Prostate gland (tissue), 2 donors: Measurements from ENCODE around the gene SPTBN1. TPM values are rescaled to one million over a fixed set of nuclear protein-coding genes. Genes with fewer than 3 reads are reported as not detected.

Experiments used
- DNase-seq: peaks from one replicate; pipeline ENCODE4 v3.0.0-alpha.2; 2019; ENCODE audit warnings: low spot score
- H3K27ac ChIP-seq, 2 donors: fragments of 200-600 bp; sonication (generic); 2 replicates each; pipeline ENCODE4 v1.5.1; 2017 to 2019
- H3K27me3 ChIP-seq: fragments of 200-600 bp; sonication (generic); replicated peaks from 2 replicates; pipeline ENCODE4 v1.5.1; 2019; ENCODE audit not compliant: insufficient read depth
- H3K36me3 ChIP-seq, 2 donors: fragments of 200-600 bp; sonication (generic); 1 replicate in 1 of 2; 2 replicates in 1 of 2; pipeline versions ENCODE4 v1.5.1 to v1.8.1; 2017 to 2019
- H3K4me1 ChIP-seq: fragments of 200-600 bp; sonication (generic); replicated peaks from 2 replicates; pipeline ENCODE4 v1.5.1; 2019
- H3K4me3 ChIP-seq, 2 donors: fragments of 200-600 bp; sonication (generic); 2 replicates each; pipeline ENCODE4 v1.5.1; 2017 to 2019
- H3K9me3 ChIP-seq: fragments of 200-600 bp; sonication (generic); 2 replicates; pipeline ENCODE4 v1.5.1; 2017
- CTCF ChIP-seq, 4 experiments: fragments of 200-600 bp in 2 of 4; fragments of 450-650 bp in 2 of 4; sonication (generic) in 2 of 4; IDR thresholded peaks; 1 replicate in 3 of 4; 2 replicates in 1 of 4; pipeline ENCODE4 v1.5.1; 2016 to 2019; ENCODE audit warnings: antibody characterized with exemption in 4 of 4, mild to moderate bottlenecking in 2 of 4, moderate library complexity in 2 of 4
- POLR2A ChIP-seq: fragments of 450-650 bp; IDR thresholded peaks from one replicate; pipeline ENCODE4 v1.6.1; 2016; ENCODE audit warnings: antibody characterized with exemption, mild to moderate bottlenecking
- POLR2AphosphoS5 ChIP-seq: sonication (generic); formaldehyde crosslinking; IDR thresholded peaks from one replicate; pipeline ENCODE4 v1.6.1; 2017; ENCODE audit warnings: antibody characterized with exemption
- WGBS: methylation state at CpG from one replicate; pipeline ENCODE4 v1.1.5; 2018; 5-methylcytosine and 5-hydroxymethylcytosine counted together
- intact Hi-C: fragments of 100-400 bp; cut with DNase I; formaldehyde crosslinking; loops from one replicate; pipeline ENCODE4 v1.14.2; 2022
- total RNA-seq, 2 donors: library from RNA; depleted of rRNA; stranded (reverse); fragments of >200 nt; gene quantifications; one replicate each; pipeline ENCODE4 v1.1.0, GENCODE V29; 2016

Gene SPTBN1
- total RNA-seq, 2 donors from 2014 or later, result 146 to 348 TPM

- no peak for DNase-seq
- Histone ChIP-seq H3K4me3 (no peak overlapping the region), H3K27me3 (no peaks in the 10 kb centered on the region), H3K4me1 (no peaks in the 10 kb centered on the region), H3K36me3 (peaks cover 12 to 27% of the 10 kb centered on the region in 2 donors), H3K9me3 (no peaks in the 10 kb centered on the region), H3K27ac (no peak overlapping the region)
- intact Hi-C loops, result no loop called here
- WGBS, result 50% methylated on average over 11 of the region's 11 CpGs
- TF ChIP-seq POLR2AphosphoS5, result no peak
- no peak for TF ChIP-seq POLR2A
- TF ChIP-seq CTCF (IDR thresholded peaks at IDR 0.05), result no peak
Observed at GRCh38 chr2:54642677-54643430, 186.7 kb downstream of the SPTBN1 start.

- no peak for DNase-seq
- TF ChIP-seq POLR2A (no peak), CTCF (IDR thresholded peaks at IDR 0.05) (no peak), POLR2AphosphoS5 (no peak)
- Histone ChIP-seq H3K27ac (no peak overlapping the region), H3K4me1 (no peaks in the 10 kb centered on the region), H3K9me3 (no peaks in the 10 kb centered on the region), H3K4me3 (no peak overlapping the region), H3K27me3 (no peaks in the 10 kb centered on the region), H3K36me3 (peaks cover 12 to 33% of the 10 kb centered on the region in 2 donors)
- 92% methylated on average over 4 of the region's 4 CpGs for WGBS
- intact Hi-C loops, result no loop called here
Observed at GRCh38 chr2:54644236-54644635, 188.1 kb downstream of the SPTBN1 start.

- 94% methylated on average over 16 of the region's 16 CpGs for WGBS
- Histone ChIP-seq H3K27me3 (no peaks in the 10 kb centered on the region), H3K9me3 (no peaks in the 10 kb centered on the region), H3K36me3 (peaks cover 12 to 52% of the 10 kb centered on the region in 2 donors), H3K4me1 (no peaks in the 10 kb centered on the region), H3K27ac (no peak overlapping the region), H3K4me3 (no peak overlapping the region)
- no peak for TF ChIP-seq POLR2A
- no peak for TF ChIP-seq CTCF (IDR thresholded peaks at IDR 0.05)
- TF ChIP-seq POLR2AphosphoS5, result no peak
- no peak for DNase-seq
- intact Hi-C loops, result no loop called here
Observed at GRCh38 chr2:54646170-54646927, 190.2 kb downstream of the SPTBN1 start.

GRCh38 chr2:54648256-54648655 is 192.1 kb downstream of the SPTBN1 start:
- DNase-seq, result no peak
- intact Hi-C loops, result no loop called here

More at GRCh38 chr2:54648256-54648655, 192.1 kb downstream of the SPTBN1 start:
- WGBS, result 80% methylated on average over 3 of the region's 3 CpGs
- Histone ChIP-seq H3K9me3 (no peaks in the 10 kb centered on the region), H3K27me3 (no peaks in the 10 kb centered on the region), H3K27ac (no peak overlapping the region), H3K36me3 (peaks cover 12 to 52% of the 10 kb centered on the region in 2 donors), H3K4me3 (no peak overlapping the region), H3K4me1 (no peaks in the 10 kb centered on the region)
- TF ChIP-seq POLR2AphosphoS5 (no peak), POLR2A (no peak), CTCF (IDR thresholded peaks at IDR 0.05) (no peak)
